Measurements from ENCODE around the gene GPR179.
"Not testable (repeated sequence)": the region's sequence is repeated elsewhere in the genome, so short reads cannot be mapped to it uniquely, and the experiment has no call there.

Gene GPR179

GRCh38 chr17:38322897-38323296 is 20.9 kb downstream of the GPR179 start:
- no peak for DNase-seq

DNA sequence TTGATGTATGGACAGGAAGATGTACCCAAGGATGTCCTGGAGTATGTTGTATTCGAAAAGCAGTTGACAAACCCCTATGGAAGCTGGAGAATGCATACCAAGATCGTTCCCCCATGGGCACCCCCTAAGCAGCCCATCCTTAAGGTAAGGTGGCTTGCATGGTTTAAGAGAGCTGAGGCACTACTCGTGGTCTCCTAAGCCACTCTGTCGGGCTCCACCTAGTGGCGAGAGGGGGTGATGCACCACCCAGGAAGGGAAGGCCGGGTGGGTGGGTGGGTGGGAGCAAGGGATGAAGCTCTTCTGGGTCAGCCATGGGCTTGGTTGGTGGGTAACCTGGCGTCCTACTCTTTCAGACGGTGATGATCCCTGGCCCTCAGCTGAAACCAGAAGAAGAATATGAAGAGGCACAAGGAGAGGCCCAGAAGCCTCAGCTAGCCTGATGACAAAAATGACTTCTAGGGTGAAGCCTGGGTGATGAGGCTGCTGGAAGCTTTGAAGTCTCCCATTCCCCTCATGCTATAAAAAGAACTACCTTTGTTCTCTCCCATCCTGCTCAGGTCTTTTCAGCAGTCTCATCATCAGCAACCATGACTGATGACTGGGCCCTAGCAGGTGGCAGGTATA is 21.5 kb downstream of the GPR179 start:
- peak; percentile 19 for DNase-seq

GRCh38 chr17:38320482-38320881 is 23.3 kb downstream of the GPR179 start:
- peak; percentile 78 for DNase-seq

- no peak for DNase-seq
Measured at GRCh38 chr17:38317081-38317480, 26.7 kb downstream of the GPR179 start.

GRCh38 chr17:38315497-38315896 is 28.3 kb downstream of the GPR179 start:
- no peak for DNase-seq

GRCh38 chr17:38296834-38297517 is 46.8 kb downstream of the GPR179 start, which contains the start of gene MRPL45:
Gene MRPL45 (plus strand): TSS chr17:38297168. CDS start chr17:38297184, 16 bp downstream.
- DNase-seq = peak; percentile 96

- not testable (repeated sequence) for DNase-seq
Measured at GRCh38 chr17:38295602-38296365, 48.0 kb downstream of the GPR179 start.

GRCh38 chr17:38289760-38290159 is 54.0 kb downstream of the GPR179 start:
- not testable (repeated sequence) for DNase-seq

- DNase-seq = peak; percentile 27
Measured at GRCh38 chr17:38288217-38288827, 55.4 kb downstream of the GPR179 start.

GRCh38 chr17:38286501-38287091 is 57.2 kb downstream of the GPR179 start:
- peak; percentile 64 for DNase-seq

- not testable (repeated sequence) for DNase-seq
Measured at GRCh38 chr17:38285994-38286393, 57.8 kb downstream of the GPR179 start.
